ENCODE data around the gene GMPR.
"Not testable (repeated sequence)": the region's sequence is repeated elsewhere in the genome, so short reads cannot be mapped to it uniquely, and the experiment has no call there.

DNA sequence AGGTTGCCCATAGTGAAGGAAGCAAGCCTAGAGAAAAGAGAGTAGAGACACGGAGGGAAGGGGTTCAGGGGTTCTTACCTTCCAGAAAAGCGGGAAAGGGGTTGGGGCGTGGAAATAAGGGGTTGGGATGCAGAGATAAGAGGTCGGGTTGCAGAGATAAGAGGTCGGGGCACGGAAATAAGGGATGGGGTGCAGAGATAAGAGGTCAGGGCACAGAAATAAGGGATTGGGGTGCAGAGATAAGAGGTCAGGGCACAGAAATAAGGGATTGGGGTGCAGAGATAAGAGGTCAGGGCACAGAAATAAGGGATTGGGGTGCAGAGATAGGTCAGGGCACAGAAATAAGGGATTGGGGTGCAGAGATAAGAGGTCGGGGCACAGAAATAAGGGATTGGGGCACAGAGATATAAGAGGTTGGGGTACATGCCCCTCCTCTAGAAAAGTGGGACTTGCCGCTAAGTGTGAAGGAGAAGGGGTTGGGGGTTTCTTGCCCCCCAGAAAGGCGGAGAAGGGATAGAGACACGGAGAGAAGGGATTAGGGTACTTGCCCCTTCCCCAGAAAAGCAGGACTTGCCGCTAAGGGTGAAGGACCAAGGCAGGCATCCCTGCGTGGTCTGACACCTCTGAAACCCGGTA lies 25.2 kb downstream of the GMPR start:
- not testable (repeated sequence) for TF ChIP-seq EP300, POLR2AphosphoS5, POLR2A (IDR thresholded peaks at IDR 0.05)
- TF ChIP-seq, protein P1, sequence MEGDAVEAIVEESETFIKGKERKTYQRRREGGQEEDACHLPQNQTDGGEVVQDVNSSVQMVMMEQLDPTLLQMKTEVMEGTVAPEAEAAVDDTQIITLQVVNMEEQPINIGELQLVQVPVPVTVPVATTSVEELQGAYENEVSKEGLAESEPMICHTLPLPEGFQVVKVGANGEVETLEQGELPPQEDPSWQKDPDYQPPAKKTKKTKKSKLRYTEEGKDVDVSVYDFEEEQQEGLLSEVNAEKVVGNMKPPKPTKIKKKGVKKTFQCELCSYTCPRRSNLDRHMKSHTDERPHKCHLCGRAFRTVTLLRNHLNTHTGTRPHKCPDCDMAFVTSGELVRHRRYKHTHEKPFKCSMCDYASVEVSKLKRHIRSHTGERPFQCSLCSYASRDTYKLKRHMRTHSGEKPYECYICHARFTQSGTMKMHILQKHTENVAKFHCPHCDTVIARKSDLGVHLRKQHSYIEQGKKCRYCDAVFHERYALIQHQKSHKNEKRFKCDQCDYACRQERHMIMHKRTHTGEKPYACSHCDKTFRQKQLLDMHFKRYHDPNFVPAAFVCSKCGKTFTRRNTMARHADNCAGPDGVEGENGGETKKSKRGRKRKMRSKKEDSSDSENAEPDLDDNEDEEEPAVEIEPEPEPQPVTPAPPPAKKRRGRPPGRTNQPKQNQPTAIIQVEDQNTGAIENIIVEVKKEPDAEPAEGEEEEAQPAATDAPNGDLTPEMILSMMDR (IDR thresholded peaks at IDR 0.05) = not testable (repeated sequence)

All from upper lobe of left lung (tissue), 4 donors.